Psoas muscle (tissue), 8 donors: ENCODE data around the gene STK10. TPM values are rescaled to one million over a fixed set of nuclear protein-coding genes. Genes with fewer than 3 reads are reported as not detected.

Experiments
- ATAC-seq, 4 donors: fragments of 200-7000 bp; cut with Tn5 transposase; one replicate each; pipeline ENCODE4 v1.9.1; 2020; ENCODE audit warnings: moderate library complexity in 3 of 4, mild to moderate bottlenecking in 2 of 4
- DNase-seq, 2 donors: peaks; one replicate each; pipeline ENCODE4 v3.0.0-alpha.2; 2020
- H3K27ac ChIP-seq: fragments of 200-600 bp; one replicate; pipeline ENCODE4 v1.8.0; 2022
- H3K27me3 ChIP-seq, 3 donors: fragments of 200-600 bp in 1 of 3; one replicate each; pipeline versions ENCODE4 v1.6.1 to v1.8.0; 2013 to 2022; ENCODE audit warnings: low read length in 2 of 3, mild to moderate bottlenecking in 2 of 3, moderate library complexity in 1 of 3; ENCODE audit not compliant: insufficient read depth in 3 of 3
- H3K36me3 ChIP-seq, 2 donors: fragments of 200-600 bp in 1 of 2; one replicate each; pipeline versions ENCODE4 v1.6.1 to v1.8.0; 2013 to 2022; ENCODE audit warnings: low read depth in 1 of 2, mild to moderate bottlenecking in 1 of 2, moderate library complexity in 1 of 2; ENCODE audit not compliant: insufficient read depth in 1 of 2
- H3K4me1 ChIP-seq: fragments of 200-600 bp; one replicate; pipeline ENCODE4 v1.8.0; 2022
- H3K4me3 ChIP-seq: fragments of 200-600 bp; one replicate; pipeline ENCODE4 v1.8.0; 2022; ENCODE audit warnings: mild to moderate bottlenecking
- H3K9me3 ChIP-seq: fragments of 200-600 bp; one replicate; pipeline ENCODE4 v1.8.0; 2022
- CTCF ChIP-seq: fragments of 200-600 bp; IDR thresholded peaks from one replicate; pipeline ENCODE4 v1.8.0; 2022; ENCODE audit warnings: antibody characterized with exemption
- WGBS, 3 donors: extraction: QIAGEN DNeasy Blood & Tissue Kit; methylation state at CpG; one replicate each; pipeline versions ENCODE4 v1.1.6 to v1.1.7; 2013; 5-methylcytosine and 5-hydroxymethylcytosine counted together
- intact Hi-C, 2 donors: fragments of 100-400 bp; cut with DNase I; formaldehyde crosslinking; loops; one replicate each; pipeline versions ENCODE4 v1.11.0 to v1.14.2; 2022
- polyA plus RNA-seq, 3 donors: library from polyadenylated mRNA; stranded (reverse); fragments of 200-250 nt; gene quantifications; one replicate each; pipeline ENCODE4 v1.2.3, GENCODE V29; 2013
- total RNA-seq, 4 donors: library from RNA; stranded (reverse); fragmentation: NEBNext Ultra II Directional in 2 of 4; extraction: Animal tissue kit (Norgen Biotek cat#: 25700) in 2 of 4; gene quantifications; one replicate each; pipeline versions ENCODE4 v1.2.1 to v1.2.4, GENCODE V29; 2021 to 2023
- donor health status: healthy with polysubstance abuse.
- donor health status: DM: no; HTN: no; CAD: no; lungs with moderate emphysema.
- donor health status: Bipolar disorder and iron deficiency.
- donor health status: healthy.
- donor health status: DM: yes; HTN: yes; CAD: no.
- donor health status: DM: no; HTN: no; CAD: no.
- donor health status: DM: no; HTN: no; CAD: no.
- donor health status: DM: yes; HTN: yes; CAD: no.

The STK10 gene
- total and polyA plus RNA-seq, 7 donors: 1.9 to 8.6 (median 6.2) TPM

DNA sequence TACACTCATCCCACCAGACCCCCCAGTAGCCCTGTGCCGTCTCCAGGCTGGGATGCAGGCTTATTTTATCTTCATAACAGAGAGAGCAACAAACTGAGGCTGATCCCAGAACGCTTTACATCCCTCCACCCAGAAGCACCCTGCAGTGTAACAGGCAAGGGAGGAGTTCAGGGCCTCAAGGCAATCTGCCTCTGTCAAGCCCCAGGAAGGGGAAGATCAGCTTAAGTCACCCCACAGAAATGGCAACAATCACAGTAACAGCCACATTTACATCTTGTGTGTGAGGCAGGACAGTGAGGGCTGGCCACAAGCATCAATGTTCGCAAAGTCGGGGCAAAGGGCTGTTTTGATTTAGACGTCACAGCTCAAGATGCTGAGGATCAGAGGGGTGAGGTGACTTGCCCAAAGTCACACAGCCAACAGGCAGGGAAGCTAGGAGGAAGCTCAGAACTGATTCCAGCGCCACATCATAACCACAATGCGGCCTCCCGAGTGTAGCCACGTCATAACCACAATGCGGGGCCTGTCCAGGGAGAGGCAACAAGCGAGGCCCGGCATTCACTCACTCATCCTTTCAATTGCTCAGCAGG is 14.4 kb downstream of the STK10 start:
- intact Hi-C loops: no loop called here
- no peaks in the 10 kb centered on the region for H3K36me3 ChIP-seq
- H3K4me3 ChIP-seq: no peak overlapping the region
- no peaks in the 10 kb centered on the region for H3K9me3 ChIP-seq
- ATAC-seq (no peak), DNase-seq (no peak)
- peak overlapping the region; percentile 19 for H3K27ac ChIP-seq
- no peak for TF ChIP-seq CTCF
- H3K4me1 ChIP-seq: peaks cover 26% of the 10 kb centered on the region
- 88 to 91% (median 88%) methylated on average over 12 of the region's 12 CpGs for WGBS, 3 donors
- no peaks in the 10 kb centered on the region for H3K27me3 ChIP-seq

GRCh38 chr5:172172912-172173563 is 15.0 kb downstream of the STK10 start:
- WGBS, 3 donors: 69 to 74% (median 72%) methylated on average over 12 of the region's 12 CpGs
- no peaks in the 10 kb centered on the region for H3K36me3 ChIP-seq
- H3K27ac ChIP-seq: peak overlapping the region; percentile 19
- no peak overlapping the region for H3K4me3 ChIP-seq
- H3K4me1 ChIP-seq: peaks cover 32% of the 10 kb centered on the region
- ATAC-seq (peak in 3 of 4 donors; percentile 66 to 84 (median 75)), DNase-seq (no peak)
- intact Hi-C loops: no loop called here
- no peak for TF ChIP-seq CTCF
- no peaks in the 10 kb centered on the region for H3K9me3 ChIP-seq
- H3K27me3 ChIP-seq: no peaks in the 10 kb centered on the region

- H3K27ac ChIP-seq: peak overlapping the region; percentile 17
- intact Hi-C loops: no loop called here
- WGBS, 3 donors: 82 to 88% (median 85%) methylated on average over 8 of the region's 8 CpGs
- H3K4me1 ChIP-seq: peaks cover 39% of the 10 kb centered on the region
- H3K9me3 ChIP-seq: no peaks in the 10 kb centered on the region
- H3K4me3 ChIP-seq: no peak overlapping the region
- no peak for TF ChIP-seq CTCF
- ATAC-seq: no peak
- H3K27me3 ChIP-seq: no peaks in the 10 kb centered on the region
- H3K36me3 ChIP-seq: no peaks in the 10 kb centered on the region
- no peak for DNase-seq
Observed at GRCh38 chr5:172171118-172171517, 16.9 kb downstream of the STK10 start.

DNA sequence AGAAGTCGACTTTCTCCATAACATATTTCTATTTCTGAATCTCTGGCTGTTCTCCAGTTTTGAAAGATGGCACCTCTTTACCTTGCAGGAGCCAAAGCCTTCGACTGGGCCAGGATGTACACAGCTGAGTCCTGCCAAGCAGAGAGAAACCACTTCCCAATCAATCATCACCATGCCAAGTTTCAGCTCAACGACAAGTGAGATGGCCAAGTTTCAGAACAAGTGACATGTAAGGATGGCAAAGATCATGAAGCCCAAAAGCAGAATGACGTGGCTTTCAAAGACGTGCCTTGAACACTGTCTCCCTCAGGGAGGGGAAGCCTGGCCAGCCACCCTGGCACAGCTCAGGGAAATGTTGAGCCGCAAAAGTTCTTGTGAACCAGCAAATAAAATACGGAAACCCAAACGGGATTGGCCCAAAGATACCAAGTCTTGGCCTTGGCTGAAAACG is 17.7 kb downstream of the STK10 start:
- intact Hi-C loops: no loop called here
- peak; percentile 66 to 79 (median 76) for ATAC-seq
- no peak for TF ChIP-seq CTCF
- DNase-seq: no peak
- Histone ChIP-seq H3K36me3 (no peaks in the 10 kb centered on the region), H3K27ac (peak overlapping the region; percentile 17), H3K4me3 (no peak overlapping the region), H3K27me3 (no peaks in the 10 kb centered on the region), H3K9me3 (no peaks in the 10 kb centered on the region), H3K4me1 (peaks cover 39% of the 10 kb centered on the region)
- 23 to 34% (median 24%) methylated on average over 9 of the region's 9 CpGs for WGBS, 3 donors
